ENCODE data around the gene LRGUK.
A peak's percentile ranks its signal among the peaks of the same experiment; 100 is the strongest.

LRGUK gene

GRCh38 chr7:134300988-134301387 is 173.8 kb downstream of the LRGUK start:
- DNase-seq (ENCODE audit: low spot score), result no peak

GRCh38 chr7:134301592-134301991 is 174.5 kb downstream of the LRGUK start:
- DNase-seq (ENCODE audit: low spot score), result no peak

GRCh38 chr7:134302120-134302519 is 175.0 kb downstream of the LRGUK start:
- peak; percentile 23 for DNase-seq (ENCODE audit: low spot score)

GRCh38 chr7:134307320-134307719 is 180.2 kb downstream of the LRGUK start:
- DNase-seq (ENCODE audit: low spot score), result peak; percentile 9

GRCh38 chr7:134308548-134308947 is 181.4 kb downstream of the LRGUK start:
- DNase-seq (ENCODE audit: low spot score), result no peak

GRCh38 chr7:134311807-134312206 is 184.7 kb downstream of the LRGUK start:
- no peak for DNase-seq (ENCODE audit: low spot score)

GRCh38 chr7:134312717-134313116 is 185.6 kb downstream of the LRGUK start:
- no peak for DNase-seq (ENCODE audit: low spot score)

GRCh38 chr7:134313543-134313942 is 186.4 kb downstream of the LRGUK start:
- no peak for DNase-seq (ENCODE audit: low spot score)
